ENCODE data around the gene RALB.

- TF ChIP-seq, protein P1, sequence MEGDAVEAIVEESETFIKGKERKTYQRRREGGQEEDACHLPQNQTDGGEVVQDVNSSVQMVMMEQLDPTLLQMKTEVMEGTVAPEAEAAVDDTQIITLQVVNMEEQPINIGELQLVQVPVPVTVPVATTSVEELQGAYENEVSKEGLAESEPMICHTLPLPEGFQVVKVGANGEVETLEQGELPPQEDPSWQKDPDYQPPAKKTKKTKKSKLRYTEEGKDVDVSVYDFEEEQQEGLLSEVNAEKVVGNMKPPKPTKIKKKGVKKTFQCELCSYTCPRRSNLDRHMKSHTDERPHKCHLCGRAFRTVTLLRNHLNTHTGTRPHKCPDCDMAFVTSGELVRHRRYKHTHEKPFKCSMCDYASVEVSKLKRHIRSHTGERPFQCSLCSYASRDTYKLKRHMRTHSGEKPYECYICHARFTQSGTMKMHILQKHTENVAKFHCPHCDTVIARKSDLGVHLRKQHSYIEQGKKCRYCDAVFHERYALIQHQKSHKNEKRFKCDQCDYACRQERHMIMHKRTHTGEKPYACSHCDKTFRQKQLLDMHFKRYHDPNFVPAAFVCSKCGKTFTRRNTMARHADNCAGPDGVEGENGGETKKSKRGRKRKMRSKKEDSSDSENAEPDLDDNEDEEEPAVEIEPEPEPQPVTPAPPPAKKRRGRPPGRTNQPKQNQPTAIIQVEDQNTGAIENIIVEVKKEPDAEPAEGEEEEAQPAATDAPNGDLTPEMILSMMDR (conservative IDR thresholded peaks at IDR 0.05 in 1 of 2, IDR thresholded peaks at IDR 0.05 in 1 of 2; ENCODE audit: low read depth in 1 of 2, low read length in 2 of 2) = no peak
- no peak for TF ChIP-seq EZH2 (IDR thresholded peaks at IDR 0.05; ENCODE audit: low read length, missing control alignments)
Measured at GRCh38 chr2:120218181-120218580, 34.5 kb upstream of the RALB start.
